KMS-11 (cell line): ENCODE results near the gene KLHL34.

Source experiments
- H2AFZ ChIP-seq: fragments of 200-600 bp; sonication (generic); 2 replicates; pipeline ENCODE4 v1.6.1; 2016; ENCODE audit warnings: antibody characterized with exemption, mixed run types, low read depth
- H3K27ac ChIP-seq: fragments of 200-600 bp; sonication (generic); 2 replicates; pipeline ENCODE4 v1.6.1; 2016; ENCODE audit warnings: mild to moderate bottlenecking, mixed run types
- H3K27me3 ChIP-seq: fragments of 200-600 bp; sonication (generic); 2 replicates; pipeline ENCODE4 v1.6.1; 2017; ENCODE audit warnings: mild to moderate bottlenecking, low read depth, mixed run types, moderate library complexity; ENCODE audit not compliant: insufficient read depth
- H3K36me3 ChIP-seq: fragments of 200-600 bp; sonication (generic); 2 replicates; pipeline ENCODE4 v1.6.1; 2017; ENCODE audit warnings: mild to moderate bottlenecking, mixed run types; ENCODE audit not compliant: insufficient read depth
- H3K4me1 ChIP-seq: fragments of 200-600 bp; sonication (generic); 2 replicates; pipeline ENCODE4 v1.6.1; 2016; ENCODE audit warnings: mild to moderate bottlenecking, low read depth, mixed run types; ENCODE audit not compliant: poor library complexity, severe bottlenecking
- H3K4me2 ChIP-seq: fragments of 200-600 bp; sonication (generic); 2 replicates; pipeline ENCODE4 v1.7.0; 2016; ENCODE audit warnings: mild to moderate bottlenecking, mixed run types
- H3K4me3 ChIP-seq: fragments of 200-600 bp; sonication (generic); IDR thresholded peaks from 2 replicates; pipeline ENCODE4 v1.6.1; 2017; ENCODE audit warnings: low read depth, low read length, mixed read lengths; ENCODE audit not compliant: insufficient read depth
- H3K79me2 ChIP-seq: fragments of 200-600 bp; sonication (generic); 2 replicates; pipeline ENCODE4 v1.6.1; 2016; ENCODE audit warnings: low read depth, mixed run types; ENCODE audit not compliant: insufficient read depth
- H3K9ac ChIP-seq: fragments of 200-600 bp; sonication (generic); 2 replicates; pipeline ENCODE4 v1.6.1; 2016; ENCODE audit warnings: mild to moderate bottlenecking, mixed run types
- H4K20me1 ChIP-seq: fragments of 200-600 bp; sonication (generic); 2 replicates; pipeline ENCODE4 v1.6.1; 2016; ENCODE audit warnings: mild to moderate bottlenecking, mixed run types; ENCODE audit not compliant: insufficient read depth
- TF ChIP-seq, protein P1 (sequence below): fragments of 200-600 bp; sonication (generic); conservative IDR thresholded peaks from 2 replicates; pipeline ENCODE4 v1.6.1; 2017; ENCODE audit warnings: low read depth, mild to moderate bottlenecking, antibody characterized with exemption, low read length, moderate library complexity, mixed read lengths

The KLHL34 gene

DNA sequence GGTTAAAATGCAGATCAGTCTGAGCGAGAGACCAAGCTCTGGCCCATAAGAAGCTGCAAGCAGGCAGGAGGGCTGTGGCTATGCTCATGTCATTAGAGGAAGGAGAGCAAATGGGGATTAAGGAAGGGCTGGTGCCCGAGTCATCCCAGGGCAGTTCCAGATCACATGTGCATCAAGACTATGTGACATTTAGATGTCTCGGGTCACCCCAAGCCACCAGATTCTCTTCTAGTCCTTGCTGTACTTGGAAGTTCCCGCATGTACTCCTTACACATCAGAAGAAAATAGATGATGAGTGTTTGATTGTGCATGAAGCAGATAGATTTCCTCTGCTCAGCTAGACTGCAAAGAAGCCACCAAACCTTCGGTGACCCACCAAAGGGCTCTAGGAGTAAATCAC, 42.1 kb upstream of the KLHL34 start:
- no peaks in the 10 kb centered on the region for H3K36me3 ChIP-seq
- no peaks in the 10 kb centered on the region for H3K4me1 ChIP-seq
- TF ChIP-seq, protein P1, sequence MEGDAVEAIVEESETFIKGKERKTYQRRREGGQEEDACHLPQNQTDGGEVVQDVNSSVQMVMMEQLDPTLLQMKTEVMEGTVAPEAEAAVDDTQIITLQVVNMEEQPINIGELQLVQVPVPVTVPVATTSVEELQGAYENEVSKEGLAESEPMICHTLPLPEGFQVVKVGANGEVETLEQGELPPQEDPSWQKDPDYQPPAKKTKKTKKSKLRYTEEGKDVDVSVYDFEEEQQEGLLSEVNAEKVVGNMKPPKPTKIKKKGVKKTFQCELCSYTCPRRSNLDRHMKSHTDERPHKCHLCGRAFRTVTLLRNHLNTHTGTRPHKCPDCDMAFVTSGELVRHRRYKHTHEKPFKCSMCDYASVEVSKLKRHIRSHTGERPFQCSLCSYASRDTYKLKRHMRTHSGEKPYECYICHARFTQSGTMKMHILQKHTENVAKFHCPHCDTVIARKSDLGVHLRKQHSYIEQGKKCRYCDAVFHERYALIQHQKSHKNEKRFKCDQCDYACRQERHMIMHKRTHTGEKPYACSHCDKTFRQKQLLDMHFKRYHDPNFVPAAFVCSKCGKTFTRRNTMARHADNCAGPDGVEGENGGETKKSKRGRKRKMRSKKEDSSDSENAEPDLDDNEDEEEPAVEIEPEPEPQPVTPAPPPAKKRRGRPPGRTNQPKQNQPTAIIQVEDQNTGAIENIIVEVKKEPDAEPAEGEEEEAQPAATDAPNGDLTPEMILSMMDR = no peak
- no peaks in the 10 kb centered on the region for H3K79me2 ChIP-seq
- no peaks in the 10 kb centered on the region for H4K20me1 ChIP-seq
- H3K27me3 ChIP-seq = no peaks in the 10 kb centered on the region
- H2AFZ ChIP-seq = no peak overlapping the region
- no peak overlapping the region for H3K27ac ChIP-seq
- H3K4me3 ChIP-seq = no peak overlapping the region
- no peak overlapping the region for H3K4me2 ChIP-seq
- no peak overlapping the region for H3K9ac ChIP-seq

DNA sequence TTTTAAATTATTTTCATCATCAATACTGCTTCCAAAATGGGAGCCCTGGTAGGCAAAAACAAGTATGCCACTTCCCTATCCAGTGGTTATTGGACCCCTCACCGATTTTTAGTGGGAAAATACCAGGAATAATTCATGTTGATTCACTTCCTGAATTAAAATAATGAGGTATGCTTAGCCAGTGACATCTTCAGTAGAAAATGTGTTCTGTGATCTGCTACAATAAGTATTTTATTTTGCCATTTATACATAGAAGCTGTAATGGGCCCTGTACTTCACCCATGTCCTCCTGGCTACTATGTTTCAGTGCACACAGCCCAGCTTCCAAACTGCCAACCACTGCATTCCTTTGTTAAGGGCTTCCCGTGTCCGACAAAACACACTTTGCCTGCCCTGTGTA, 41.0 kb upstream of the KLHL34 start:
- H3K4me3 ChIP-seq = no peak overlapping the region
- H3K4me1 ChIP-seq = no peaks in the 10 kb centered on the region
- H3K9ac ChIP-seq = no peak overlapping the region
- TF ChIP-seq, protein P1 = no peak
- H3K36me3 ChIP-seq = no peaks in the 10 kb centered on the region
- no peak overlapping the region for H3K27ac ChIP-seq
- H3K4me2 ChIP-seq = no peak overlapping the region
- H4K20me1 ChIP-seq = no peaks in the 10 kb centered on the region
- no peaks in the 10 kb centered on the region for H3K27me3 ChIP-seq
- no peak overlapping the region for H2AFZ ChIP-seq
- no peaks in the 10 kb centered on the region for H3K79me2 ChIP-seq

DNA sequence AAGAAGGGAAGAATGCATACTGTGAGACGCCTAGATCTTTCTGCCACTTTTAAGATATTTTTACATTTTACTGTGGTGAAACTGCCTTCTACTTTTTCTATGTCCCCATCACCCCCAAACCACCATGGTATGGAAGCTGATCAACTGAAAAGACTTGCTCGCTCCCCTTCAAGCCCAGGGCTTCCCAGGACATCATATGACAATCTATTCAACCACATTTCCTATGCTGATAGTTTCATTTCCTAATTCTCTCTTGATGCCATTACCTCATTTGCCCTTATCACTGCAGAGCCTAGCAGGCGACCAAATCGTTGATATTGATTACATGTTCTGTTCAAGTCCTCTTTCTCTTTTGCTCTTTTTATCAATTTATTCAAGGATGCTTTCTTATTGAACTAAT, 40.1 kb upstream of the KLHL34 start:
- H2AFZ ChIP-seq = no peak overlapping the region
- H3K4me3 ChIP-seq = no peak overlapping the region
- no peak overlapping the region for H3K9ac ChIP-seq
- no peaks in the 10 kb centered on the region for H3K27me3 ChIP-seq
- H3K4me2 ChIP-seq = no peak overlapping the region
- no peaks in the 10 kb centered on the region for H3K79me2 ChIP-seq
- H3K4me1 ChIP-seq = no peaks in the 10 kb centered on the region
- H4K20me1 ChIP-seq = no peaks in the 10 kb centered on the region
- TF ChIP-seq, protein P1 = no peak
- H3K36me3 ChIP-seq = no peaks in the 10 kb centered on the region
- H3K27ac ChIP-seq = no peak overlapping the region

DNA sequence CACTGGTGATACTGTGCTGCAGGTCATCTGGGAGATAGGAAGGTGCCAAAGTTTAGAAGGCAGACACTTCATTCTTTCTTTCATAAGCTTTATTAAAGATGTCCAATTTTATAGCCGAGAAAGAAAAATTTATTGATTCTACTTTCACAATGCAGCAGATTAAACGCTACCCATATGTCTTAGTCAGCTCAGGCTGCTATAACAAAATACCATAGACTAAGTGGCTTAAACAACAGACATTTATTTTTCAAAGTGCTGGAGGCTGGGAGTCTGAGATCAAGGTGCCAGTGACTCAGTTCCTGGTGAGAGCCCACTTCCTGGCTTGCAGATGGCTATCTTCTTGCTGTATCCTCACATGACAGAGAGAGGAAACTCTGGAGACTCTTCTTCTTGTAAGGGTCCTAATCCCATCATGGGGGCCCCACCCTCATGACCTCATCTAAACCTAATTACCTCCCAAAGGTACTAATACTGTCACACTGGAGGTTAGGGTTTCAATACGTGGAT, 33.4 kb upstream of the KLHL34 start:
- Histone ChIP-seq H4K20me1 (no peaks in the 10 kb centered on the region), H3K79me2 (no peaks in the 10 kb centered on the region), H3K36me3 (no peaks in the 10 kb centered on the region), H3K9ac (no peak overlapping the region), H3K27ac (no peak overlapping the region), H3K4me2 (no peak overlapping the region), H3K27me3 (no peaks in the 10 kb centered on the region), H3K4me1 (no peaks in the 10 kb centered on the region), H2AFZ (no peak overlapping the region), H3K4me3 (no peak overlapping the region)
- TF ChIP-seq, protein P1 = no peak
